ENCODE results near the gene DMAC2.
"Not testable (repeated sequence)": the region's sequence is repeated elsewhere in the genome, so short reads cannot be mapped to it uniquely, and the experiment has no call there.

The DMAC2 gene

DNA sequence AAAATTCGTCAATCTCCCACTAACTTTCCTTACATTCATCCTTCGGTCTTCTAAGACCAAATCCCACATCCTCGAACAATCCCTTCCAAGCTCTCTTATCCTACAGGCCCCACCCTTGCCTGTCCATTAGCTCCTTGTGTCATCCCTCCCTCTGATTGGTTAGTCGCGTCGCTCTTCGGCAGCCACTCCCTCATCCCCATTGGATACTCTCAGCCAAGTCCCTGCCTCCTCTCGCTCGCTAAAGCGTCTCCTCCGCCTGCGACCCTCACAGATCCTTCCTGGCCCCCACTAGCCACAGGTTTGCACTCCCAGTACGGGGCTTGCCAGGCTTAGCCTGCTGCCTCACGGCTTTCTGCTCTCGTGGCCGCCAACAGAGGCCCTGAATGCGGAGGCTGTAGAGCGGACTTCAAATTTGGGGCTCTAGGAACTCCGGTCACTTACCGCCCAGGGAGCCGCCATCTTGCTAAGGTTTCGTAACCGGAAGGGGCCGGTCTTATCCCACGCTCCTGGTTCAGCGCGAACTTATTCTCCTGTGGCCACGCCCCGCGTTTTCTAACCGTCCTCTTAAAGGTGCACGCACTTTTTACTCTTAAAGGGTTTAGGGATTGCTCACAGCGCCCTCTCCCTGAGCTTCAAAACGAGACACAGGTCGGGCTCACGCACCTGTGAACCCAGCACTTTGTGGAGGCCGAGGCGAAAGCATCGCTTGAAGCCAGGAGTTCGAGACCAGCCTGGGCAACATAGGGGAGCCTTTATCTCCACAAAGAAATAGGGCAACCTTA, at the start of gene DMAC2:
Gene DMAC2 (minus strand): TSS at position 472 of the 782 bp plus-strand sequence. CDS start 13 bp downstream, at position 459.
- Histone ChIP-seq H3K27ac (ENCODE audit: low read depth, low read length) (peak within 1 kb of the TSS; percentile 90), H3K9me3 (ENCODE audit: low read length) (no peaks in the 10 kb centered on the region), H3K4me1 (ENCODE audit: insufficient read depth, low read length) (peaks cover 13% of the 10 kb centered on the region), H3K9ac (ENCODE audit: low read length) (peak within 1 kb of the TSS; percentile 58), H3K27me3 (ENCODE audit: control insufficient read depth in 1 of 2, insufficient read depth in 2 of 2, low read length in 2 of 2) (peaks cover 0 to 5% of the 10 kb centered on the region in 2 donors), H3K4me3 (ENCODE audit: low read depth in 1 of 2, low read length in 2 of 2) (peak within 1 kb of the TSS; percentile 60 to 95), H3K36me3 (ENCODE audit: insufficient read depth, low read length) (peaks cover 3% of the 10 kb centered on the region)

DNA sequence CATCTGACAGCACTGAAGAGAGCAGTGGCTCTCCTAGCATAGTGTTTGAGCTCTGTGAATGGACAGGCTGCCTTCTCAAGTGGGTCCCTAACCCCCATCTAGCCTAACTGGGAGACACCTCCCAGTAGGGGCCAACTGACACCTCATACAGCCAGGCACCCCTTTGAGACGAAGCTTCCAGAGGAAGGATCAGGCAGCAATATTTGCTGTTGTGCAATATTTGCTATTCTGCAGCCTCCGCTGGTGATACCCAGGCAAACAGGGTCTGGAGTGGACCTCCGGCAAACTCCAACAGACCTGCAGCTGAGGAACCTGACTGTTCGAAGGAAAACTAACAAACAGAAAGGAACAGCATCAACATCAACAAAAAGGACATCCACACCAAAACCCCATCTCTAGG, 47.2 kb upstream of the DMAC2 start:
- H3K36me3 ChIP-seq (ENCODE audit: insufficient read depth, low read length); H3K9ac ChIP-seq (ENCODE audit: low read length); H3K27ac ChIP-seq (ENCODE audit: low read depth, low read length); H3K9me3 ChIP-seq (ENCODE audit: low read length); H3K4me1 ChIP-seq (ENCODE audit: insufficient read depth, low read length); H3K27me3 ChIP-seq (ENCODE audit: control insufficient read depth in 1 of 2, insufficient read depth in 2 of 2, low read length in 2 of 2); H3K4me3 ChIP-seq (ENCODE audit: low read depth in 1 of 2, low read length in 2 of 2): not testable (repeated sequence)

DNA sequence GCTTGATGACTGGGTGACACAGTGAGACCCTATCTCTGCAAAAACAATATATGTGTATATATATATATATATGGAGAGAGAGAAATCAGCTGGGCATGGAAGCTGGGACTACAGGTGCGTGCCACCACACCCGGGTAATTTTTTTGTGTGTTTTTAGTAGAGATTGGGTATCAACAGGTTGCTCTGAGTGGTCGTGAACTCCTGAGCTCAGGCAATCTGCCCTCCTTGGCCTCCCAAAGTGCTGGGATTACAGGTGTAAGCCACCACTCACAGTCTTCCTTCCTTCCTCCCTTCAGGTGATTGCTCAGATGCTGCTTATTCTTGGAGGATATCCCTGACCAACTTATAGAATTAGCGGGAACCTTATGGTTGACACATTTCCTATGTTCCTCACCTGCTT, 45.1 kb upstream of the DMAC2 start:
- H3K36me3 ChIP-seq (ENCODE audit: insufficient read depth, low read length): no peaks in the 10 kb centered on the region
- no peaks in the 10 kb centered on the region for H3K4me1 ChIP-seq (ENCODE audit: insufficient read depth, low read length)
- no peaks in the 10 kb centered on the region for H3K27me3 ChIP-seq (ENCODE audit: control insufficient read depth in 1 of 2, insufficient read depth in 2 of 2, low read length in 2 of 2)
- no peak overlapping the region for H3K27ac ChIP-seq (ENCODE audit: low read depth, low read length)
- H3K9me3 ChIP-seq (ENCODE audit: low read length): no peaks in the 10 kb centered on the region
- H3K4me3 ChIP-seq (ENCODE audit: low read depth in 1 of 2, low read length in 2 of 2): no peak overlapping the region
- H3K9ac ChIP-seq (ENCODE audit: low read length): no peak overlapping the region

DNA sequence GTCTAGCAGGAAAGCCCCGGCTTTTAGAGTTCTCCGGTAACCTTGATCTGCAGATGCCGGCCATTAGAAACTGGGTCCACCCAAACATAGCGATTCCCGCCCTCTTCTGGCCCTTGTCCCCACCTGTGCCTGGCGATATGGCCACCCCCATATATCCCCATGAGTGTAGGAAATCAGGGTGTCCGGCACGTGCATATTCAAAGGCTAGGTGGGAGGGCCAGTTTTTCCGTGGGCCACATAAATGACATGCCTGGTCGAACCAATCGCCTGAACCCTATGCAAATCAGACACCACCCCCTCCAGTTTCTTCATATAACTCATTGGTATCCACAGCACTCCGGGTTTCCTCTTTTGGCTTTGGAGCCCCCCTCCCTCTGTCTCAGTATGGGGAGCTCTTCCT, 40.6 kb upstream of the DMAC2 start:
- Histone ChIP-seq H3K9me3 (ENCODE audit: low read length) (no peaks in the 10 kb centered on the region), H3K36me3 (ENCODE audit: insufficient read depth, low read length) (no peaks in the 10 kb centered on the region), H3K4me3 (ENCODE audit: low read depth in 1 of 2, low read length in 2 of 2) (no peak overlapping the region), H3K4me1 (ENCODE audit: insufficient read depth, low read length) (no peaks in the 10 kb centered on the region), H3K9ac (ENCODE audit: low read length) (no peak overlapping the region), H3K27ac (ENCODE audit: low read depth, low read length) (no peak overlapping the region), H3K27me3 (ENCODE audit: control insufficient read depth in 1 of 2, insufficient read depth in 2 of 2, low read length in 2 of 2) (no peaks in the 10 kb centered on the region)

DNA sequence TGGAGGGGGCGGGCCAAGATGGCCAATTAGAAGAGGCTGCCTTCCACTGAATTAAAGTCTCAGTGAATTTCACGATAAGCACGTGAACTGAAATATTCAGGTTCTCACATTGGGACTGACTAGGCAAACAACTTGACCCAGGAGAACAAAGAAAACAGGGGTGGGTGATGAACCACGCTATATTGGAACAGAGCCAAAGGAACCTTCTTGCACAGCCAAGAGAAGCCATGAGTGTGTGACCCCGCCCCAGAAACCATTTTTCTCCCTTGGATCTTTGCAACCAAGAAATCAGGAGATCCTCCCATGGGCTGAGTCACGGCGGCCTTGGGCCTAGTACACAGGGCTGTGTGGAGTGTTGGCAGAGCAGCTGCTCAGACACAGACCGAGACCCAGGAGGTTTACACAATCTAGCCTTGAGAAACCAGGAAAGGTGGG, 40.1 kb upstream of the DMAC2 start:
- H3K9me3 ChIP-seq (ENCODE audit: low read length): no peaks in the 10 kb centered on the region
- no peaks in the 10 kb centered on the region for H3K36me3 ChIP-seq (ENCODE audit: insufficient read depth, low read length)
- H3K4me3 ChIP-seq (ENCODE audit: low read depth in 1 of 2, low read length in 2 of 2): no peak overlapping the region
- no peak overlapping the region for H3K27ac ChIP-seq (ENCODE audit: low read depth, low read length)
- H3K27me3 ChIP-seq (ENCODE audit: control insufficient read depth in 1 of 2, insufficient read depth in 2 of 2, low read length in 2 of 2): no peaks in the 10 kb centered on the region
- no peak overlapping the region for H3K9ac ChIP-seq (ENCODE audit: low read length)
- no peaks in the 10 kb centered on the region for H3K4me1 ChIP-seq (ENCODE audit: insufficient read depth, low read length)

GRCh38 chr19:41478875-41479756, 39.4 kb upstream of the DMAC2 start:
- no peak overlapping the region for H3K4me3 ChIP-seq (ENCODE audit: low read depth in 1 of 2, low read length in 2 of 2)
- no peaks in the 10 kb centered on the region for H3K27me3 ChIP-seq (ENCODE audit: control insufficient read depth in 1 of 2, insufficient read depth in 2 of 2, low read length in 2 of 2)
- no peaks in the 10 kb centered on the region for H3K9me3 ChIP-seq (ENCODE audit: low read length)
- no peaks in the 10 kb centered on the region for H3K36me3 ChIP-seq (ENCODE audit: insufficient read depth, low read length)
- no peak overlapping the region for H3K27ac ChIP-seq (ENCODE audit: low read depth, low read length)
- no peaks in the 10 kb centered on the region for H3K4me1 ChIP-seq (ENCODE audit: insufficient read depth, low read length)
- H3K9ac ChIP-seq (ENCODE audit: low read length): no peak overlapping the region

DNA sequence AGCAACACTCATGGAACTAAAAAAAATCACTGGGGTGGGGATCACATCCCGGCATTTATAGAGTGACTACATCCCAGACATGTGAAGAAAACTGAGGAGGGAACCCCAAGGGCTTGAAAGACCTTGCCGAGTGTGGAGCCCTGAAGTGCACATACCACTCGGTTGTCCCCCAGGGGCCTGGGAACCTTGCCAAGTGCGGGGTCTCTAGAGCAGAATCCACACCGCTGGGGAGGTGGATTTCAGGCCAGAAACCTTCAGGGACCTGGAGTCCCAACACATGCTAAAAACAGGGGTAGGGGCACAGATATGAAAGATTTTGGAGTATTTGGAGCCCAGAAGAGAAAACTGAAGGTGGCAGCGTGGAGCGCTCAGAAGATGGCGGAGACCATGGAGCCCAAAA, 38.5 kb upstream of the DMAC2 start:
- no peak overlapping the region for H3K27ac ChIP-seq (ENCODE audit: low read depth, low read length)
- H3K4me3 ChIP-seq (ENCODE audit: low read depth in 1 of 2, low read length in 2 of 2): no peak overlapping the region

DNA sequence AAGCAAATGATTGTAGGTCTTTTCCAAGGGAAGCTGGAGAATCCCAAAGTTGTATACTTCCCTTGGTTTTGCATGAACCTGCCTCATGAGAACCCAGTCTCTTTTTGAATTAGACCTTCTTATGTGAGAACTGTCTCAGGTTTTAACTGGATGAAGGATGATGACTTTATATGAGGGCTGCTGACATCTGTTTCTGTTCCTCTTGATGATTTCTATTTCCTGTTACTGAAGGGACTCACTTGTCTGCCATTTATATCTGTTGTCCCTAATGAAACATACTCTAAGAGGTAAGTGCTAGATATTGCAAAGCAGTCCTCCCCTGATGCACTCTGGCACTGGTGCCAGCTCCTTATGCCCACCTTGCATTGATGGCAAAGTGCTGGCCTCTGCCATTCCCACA, 36.9 kb upstream of the DMAC2 start:
- Histone ChIP-seq H3K27ac (ENCODE audit: low read depth, low read length) (no peak overlapping the region), H3K36me3 (ENCODE audit: insufficient read depth, low read length) (no peaks in the 10 kb centered on the region), H3K9ac (ENCODE audit: low read length) (no peak overlapping the region), H3K27me3 (ENCODE audit: control insufficient read depth in 1 of 2, insufficient read depth in 2 of 2, low read length in 2 of 2) (peaks cover 8 to 11% of the 10 kb centered on the region in 2 donors), H3K9me3 (ENCODE audit: low read length) (no peaks in the 10 kb centered on the region), H3K4me3 (ENCODE audit: low read depth in 1 of 2, low read length in 2 of 2) (no peak overlapping the region), H3K4me1 (ENCODE audit: insufficient read depth, low read length) (no peaks in the 10 kb centered on the region)

More for the DNA sequence above, 38.5 kb upstream of the DMAC2 start:
- H3K27me3 ChIP-seq (ENCODE audit: control insufficient read depth in 1 of 2, insufficient read depth in 2 of 2, low read length in 2 of 2): peaks cover 7 to 8% of the 10 kb centered on the region in 2 donors
- no peaks in the 10 kb centered on the region for H3K36me3 ChIP-seq (ENCODE audit: insufficient read depth, low read length)
- no peaks in the 10 kb centered on the region for H3K9me3 ChIP-seq (ENCODE audit: low read length)
- no peaks in the 10 kb centered on the region for H3K4me1 ChIP-seq (ENCODE audit: insufficient read depth, low read length)
- no peak overlapping the region for H3K9ac ChIP-seq (ENCODE audit: low read length)

GRCh38 chr19:41463257-41464256, 23.8 kb upstream of the DMAC2 start:
- not testable (repeated sequence) for H3K27ac ChIP-seq (ENCODE audit: low read depth, low read length)

DNA sequence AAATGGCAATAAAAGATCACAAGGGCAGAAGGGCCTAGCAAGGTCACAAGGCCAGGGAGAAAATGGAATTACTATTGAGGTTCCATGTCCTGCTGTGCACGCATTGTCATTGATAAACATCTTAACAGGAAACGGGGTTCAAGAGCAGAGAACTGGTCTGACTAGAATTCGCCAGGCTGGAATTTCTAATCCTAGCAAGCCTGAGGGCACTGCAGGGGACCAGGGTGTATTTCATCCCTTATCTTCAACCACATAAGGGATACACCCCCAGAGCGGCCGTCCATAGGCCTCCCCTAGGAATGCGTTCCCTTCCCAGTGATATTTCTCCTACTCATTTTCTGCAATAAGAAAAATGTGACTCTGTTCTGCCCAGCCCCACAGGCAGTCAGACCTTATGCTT, 22.8 kb upstream of the DMAC2 start:
- Histone ChIP-seq H3K9me3 (ENCODE audit: low read length) (no peaks in the 10 kb centered on the region), H3K36me3 (ENCODE audit: insufficient read depth, low read length) (no peaks in the 10 kb centered on the region), H3K4me3 (ENCODE audit: low read depth in 1 of 2, low read length in 2 of 2) (no peak overlapping the region), H3K9ac (ENCODE audit: low read length) (no peak overlapping the region), H3K4me1 (ENCODE audit: insufficient read depth, low read length) (no peaks in the 10 kb centered on the region), H3K27me3 (ENCODE audit: control insufficient read depth in 1 of 2, insufficient read depth in 2 of 2, low read length in 2 of 2) (peaks cover 0 to 5% of the 10 kb centered on the region in 2 donors), H3K27ac (ENCODE audit: low read depth, low read length) (no peak overlapping the region)

More at GRCh38 chr19:41463257-41464256, 23.8 kb upstream of the DMAC2 start:
- H3K36me3 ChIP-seq (ENCODE audit: insufficient read depth, low read length); H3K4me1 ChIP-seq (ENCODE audit: insufficient read depth, low read length); H3K9me3 ChIP-seq (ENCODE audit: low read length); H3K27me3 ChIP-seq (ENCODE audit: control insufficient read depth in 1 of 2, insufficient read depth in 2 of 2, low read length in 2 of 2); H3K4me3 ChIP-seq (ENCODE audit: low read depth in 1 of 2, low read length in 2 of 2); H3K9ac ChIP-seq (ENCODE audit: low read length): not testable (repeated sequence)

DNA sequence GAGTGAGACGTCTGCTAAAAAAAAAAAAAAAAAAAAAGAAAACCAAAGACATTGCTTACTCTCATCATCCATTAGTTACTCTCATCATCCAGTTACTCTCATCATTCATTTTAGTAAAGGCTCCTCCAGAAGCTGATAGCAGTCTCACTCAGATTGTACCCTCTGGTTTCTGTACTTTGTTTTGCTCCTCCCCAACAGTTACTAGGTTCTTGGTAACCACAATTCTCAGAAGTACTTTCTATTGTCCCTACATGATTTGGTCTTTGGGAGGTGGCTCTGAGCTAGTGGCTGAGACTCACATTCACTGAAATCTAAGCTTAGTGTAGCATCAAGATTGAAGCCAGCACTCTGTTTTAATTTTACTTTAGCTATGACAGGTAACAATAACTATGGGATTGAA, 17.5 kb upstream of the DMAC2 start:
- Histone ChIP-seq H3K27ac (ENCODE audit: low read depth, low read length) (no peak overlapping the region), H3K9ac (ENCODE audit: low read length) (no peak overlapping the region), H3K4me3 (ENCODE audit: low read depth in 1 of 2, low read length in 2 of 2) (no peak overlapping the region), H3K4me1 (ENCODE audit: insufficient read depth, low read length) (no peaks in the 10 kb centered on the region), H3K27me3 (ENCODE audit: control insufficient read depth in 1 of 2, insufficient read depth in 2 of 2, low read length in 2 of 2) (no peaks in the 10 kb centered on the region), H3K36me3 (ENCODE audit: insufficient read depth, low read length) (no peaks in the 10 kb centered on the region), H3K9me3 (ENCODE audit: low read length) (no peaks in the 10 kb centered on the region)
